NCI-H1694 treated with DMSO at 0.1 percent for 48 hours (cell line): ENCODE measurements around the gene SLC16A11.
"Not testable (repeated sequence)": the region's sequence is repeated elsewhere in the genome, so short reads cannot be mapped to it uniquely, and the experiment has no call there.

Source experiments
- DNase-seq: peaks from one replicate; lab custom pipeline; 2025; lab: John Stamatoyannopoulos, UW

Gene SLC16A11, protein sequence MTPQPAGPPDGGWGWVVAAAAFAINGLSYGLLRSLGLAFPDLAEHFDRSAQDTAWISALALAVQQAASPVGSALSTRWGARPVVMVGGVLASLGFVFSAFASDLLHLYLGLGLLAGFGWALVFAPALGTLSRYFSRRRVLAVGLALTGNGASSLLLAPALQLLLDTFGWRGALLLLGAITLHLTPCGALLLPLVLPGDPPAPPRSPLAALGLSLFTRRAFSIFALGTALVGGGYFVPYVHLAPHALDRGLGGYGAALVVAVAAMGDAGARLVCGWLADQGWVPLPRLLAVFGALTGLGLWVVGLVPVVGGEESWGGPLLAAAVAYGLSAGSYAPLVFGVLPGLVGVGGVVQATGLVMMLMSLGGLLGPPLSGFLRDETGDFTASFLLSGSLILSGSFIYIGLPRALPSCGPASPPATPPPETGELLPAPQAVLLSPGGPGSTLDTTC

DNA sequence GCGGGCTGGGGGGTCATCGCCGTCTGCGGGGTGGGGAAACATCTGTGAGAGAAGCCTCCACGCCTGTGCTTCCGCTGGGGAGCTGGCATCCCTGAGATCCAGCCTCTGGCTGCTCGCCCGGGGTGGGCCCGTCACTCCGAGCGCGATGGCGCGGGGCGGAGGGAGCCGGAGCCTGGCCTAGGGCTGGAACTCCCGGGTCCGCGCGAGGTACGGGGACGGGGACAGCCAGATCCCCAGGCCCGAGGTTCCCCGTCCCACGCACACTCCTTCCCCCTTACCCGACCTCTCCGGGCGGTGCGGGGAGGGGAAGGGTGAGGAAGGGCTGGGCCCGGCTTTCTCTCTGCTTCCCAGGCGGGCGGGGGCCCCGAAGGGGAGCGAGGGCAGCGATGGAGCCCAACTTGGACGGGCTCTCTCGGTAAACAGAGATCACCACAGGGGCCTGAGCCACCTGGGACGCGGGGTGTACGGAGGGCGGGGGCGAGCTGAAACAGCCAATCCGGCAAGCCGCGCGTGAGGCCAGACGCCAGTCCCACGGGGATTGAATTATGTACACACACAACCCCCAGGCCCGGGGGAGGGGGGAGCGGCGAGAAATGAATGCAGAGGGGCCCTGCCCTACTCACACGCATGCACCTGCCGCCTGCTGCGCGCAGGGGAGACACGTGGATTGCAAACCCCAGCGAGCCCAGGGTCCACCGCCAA is at the start of gene SLC16A11:
SLC16A11 (minus strand) TSS at position 596 of the 702 bp plus-strand sequence; CDS start at position 17, 579 bp downstream.
- DNase-seq = peak; percentile 11

DNA sequence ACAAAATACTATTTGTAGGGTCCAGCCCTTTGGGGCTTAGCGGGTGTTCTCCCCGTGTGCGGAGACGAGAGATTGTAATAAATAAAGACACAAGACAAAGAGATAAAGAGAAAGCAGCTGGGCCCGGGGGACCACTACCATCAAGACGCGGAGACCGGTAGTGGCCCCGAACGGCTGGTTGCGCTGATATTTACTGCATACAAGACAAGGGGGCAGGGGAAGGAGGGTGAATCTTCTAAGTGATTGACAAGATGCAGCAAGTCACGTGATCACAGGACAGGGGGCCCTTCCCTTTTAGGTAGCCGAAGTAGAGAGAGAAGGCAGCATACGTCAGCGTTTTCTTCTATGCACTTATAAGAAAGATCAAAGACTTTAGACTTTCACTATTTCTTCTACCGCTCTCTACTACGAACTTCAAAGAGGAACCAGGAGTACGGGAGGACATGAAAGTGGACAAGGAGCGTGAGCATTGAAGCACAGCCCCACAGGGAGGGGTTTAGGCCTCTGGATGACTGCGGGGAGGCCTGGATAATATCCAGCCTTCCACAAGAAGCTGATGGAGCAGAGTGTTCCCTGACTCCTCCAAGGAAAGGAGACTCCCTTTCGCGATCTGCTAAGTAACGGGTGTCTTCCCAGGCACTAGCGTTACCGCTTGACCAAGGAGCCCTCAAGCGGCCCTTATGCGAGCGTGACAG is 47.6 kb upstream of the SLC16A11 start:
- not testable (repeated sequence) for DNase-seq

DNA sequence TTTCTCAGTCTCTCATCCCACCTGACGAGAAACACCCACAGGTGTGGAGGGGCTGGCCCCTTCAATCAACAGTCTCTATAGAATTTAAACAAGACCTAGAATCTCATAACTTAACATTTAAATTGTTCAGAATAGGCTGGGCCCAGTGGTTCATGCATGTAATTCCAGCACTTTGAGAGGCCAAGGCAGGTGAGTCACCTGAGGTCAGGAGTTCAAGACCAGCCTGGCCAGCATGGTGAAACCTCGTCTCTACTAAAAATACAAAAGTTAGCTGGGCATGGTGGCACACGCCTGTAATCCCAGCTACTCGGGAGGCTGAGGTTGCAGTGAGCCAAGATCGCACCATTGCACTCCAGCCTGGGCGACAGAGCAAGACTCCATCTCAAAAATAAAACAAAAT is 45.7 kb upstream of the SLC16A11 start:
- DNase-seq = not testable (repeated sequence)

DNA sequence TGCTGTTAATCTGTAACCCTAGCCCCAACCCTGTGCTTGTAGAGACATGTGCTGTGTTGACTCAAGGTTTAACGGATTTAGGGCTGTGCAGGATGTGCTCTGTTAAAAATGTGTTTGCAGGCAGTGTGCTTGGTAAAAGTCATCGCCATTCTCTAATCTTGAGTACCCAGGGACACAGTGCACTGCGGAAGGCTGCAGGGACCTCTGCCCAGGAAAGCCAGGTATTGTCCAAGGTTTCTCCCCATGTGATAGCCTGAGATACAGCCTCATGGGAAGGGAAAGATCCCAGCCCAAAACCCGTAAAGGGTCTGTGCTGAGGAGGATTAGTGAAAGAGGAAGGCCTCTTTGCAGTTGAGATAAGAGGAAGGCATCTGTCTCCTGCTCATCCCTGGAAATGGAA is 44.5 kb upstream of the SLC16A11 start:
- not testable (repeated sequence) for DNase-seq

DNA sequence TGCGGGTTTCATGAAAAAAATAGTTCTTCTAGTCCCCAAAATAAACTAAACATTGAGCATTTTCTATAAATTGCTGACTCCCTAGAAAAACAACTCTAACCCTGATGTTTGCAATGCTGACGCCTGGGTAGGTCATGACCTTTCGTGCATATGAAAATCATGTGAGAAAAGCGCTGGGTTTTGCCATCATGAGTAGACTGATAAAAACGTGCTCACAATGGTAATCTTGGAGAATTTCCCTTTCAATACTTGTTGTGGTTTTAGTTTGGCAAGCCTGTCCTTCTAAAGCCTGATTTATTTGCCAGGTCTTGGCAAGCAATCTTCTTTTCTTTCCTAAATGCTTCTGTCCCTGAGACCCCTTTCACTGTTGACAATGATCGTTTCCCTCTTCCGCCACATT is 40.2 kb upstream of the SLC16A11 start:
- DNase-seq = no peak

DNA sequence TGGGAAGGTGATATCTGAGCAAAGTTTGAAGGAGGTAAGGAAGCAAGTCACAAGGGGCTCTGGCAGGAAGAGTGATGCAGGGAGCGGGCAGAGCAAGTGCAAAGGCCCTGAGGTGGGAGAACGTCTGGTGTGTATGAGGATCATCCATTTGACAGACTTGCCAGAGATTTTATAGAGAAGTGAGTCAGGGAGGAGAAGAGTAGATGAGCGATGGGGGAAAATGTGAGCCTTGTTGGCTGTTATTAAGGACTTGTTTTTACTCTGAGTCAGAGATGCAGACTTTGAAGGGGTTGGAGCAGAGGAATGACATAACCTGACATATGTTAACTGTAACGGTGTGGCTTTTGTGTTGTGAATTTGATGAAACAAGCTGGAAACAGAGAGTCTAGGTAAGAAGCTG is 39.7 kb upstream of the SLC16A11 start:
- DNase-seq = no peak

DNA sequence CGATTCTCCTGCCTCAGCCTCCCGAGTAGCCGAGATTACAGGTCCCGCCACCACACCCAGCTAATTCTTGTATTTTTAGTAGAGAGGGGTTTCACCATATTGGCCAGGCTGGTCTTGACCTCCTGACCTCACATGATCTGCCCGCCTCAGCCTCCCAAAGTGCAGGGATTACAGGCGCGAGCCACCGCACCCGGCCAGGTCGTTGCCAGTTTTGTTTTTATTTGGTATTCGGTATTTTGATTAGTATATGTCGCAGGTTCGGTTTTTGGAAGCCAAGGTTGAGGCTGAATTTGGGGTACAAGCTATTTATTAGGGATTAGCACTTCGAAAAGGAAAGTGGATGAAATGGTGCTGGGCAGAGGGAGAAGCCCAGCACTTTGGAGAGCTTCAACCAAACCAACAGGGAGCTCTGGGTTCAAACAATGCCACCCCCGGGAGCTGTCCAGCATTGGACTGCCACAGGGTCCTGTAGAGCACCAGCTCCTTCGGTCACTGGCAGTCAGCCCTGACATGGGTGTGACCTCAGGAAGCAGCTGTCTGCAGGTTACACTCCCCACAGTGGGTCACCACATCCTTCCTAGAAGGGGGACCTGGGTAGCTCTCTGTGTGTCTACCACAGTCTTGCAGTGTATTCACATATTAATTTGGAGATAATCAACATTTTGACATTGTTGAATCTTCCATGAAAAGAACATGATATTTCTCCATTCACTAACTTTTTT is 37.6 kb upstream of the SLC16A11 start:
- no peak for DNase-seq

DNA sequence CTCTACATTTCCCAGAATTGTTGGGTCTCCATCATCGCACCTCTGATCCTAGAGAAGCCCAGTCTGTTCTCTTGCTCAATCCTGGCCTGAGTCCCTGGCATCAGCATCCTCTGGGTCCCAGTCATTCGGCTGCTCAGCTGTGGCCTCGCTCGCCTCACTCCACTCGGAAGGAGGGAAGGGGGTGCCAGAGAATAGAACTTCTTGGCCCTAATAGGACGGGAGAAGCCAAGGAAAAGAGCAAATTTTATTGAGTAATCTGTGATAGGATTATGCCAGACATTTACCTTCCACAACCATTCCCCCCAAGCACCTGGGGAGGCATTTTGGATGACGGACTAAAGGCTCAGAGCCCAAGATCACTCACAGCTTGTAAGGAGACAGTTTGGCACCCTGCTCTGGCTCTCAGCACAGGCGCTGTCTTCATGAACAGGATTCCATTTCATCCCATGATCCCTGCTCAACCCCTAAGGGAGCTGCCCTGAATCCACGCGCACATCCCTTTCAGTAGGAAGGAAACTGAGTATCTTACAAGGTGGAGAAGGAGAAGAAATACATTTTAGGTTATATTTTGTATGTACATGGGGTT is 36.7 kb upstream of the SLC16A11 start:
- no peak for DNase-seq

DNA sequence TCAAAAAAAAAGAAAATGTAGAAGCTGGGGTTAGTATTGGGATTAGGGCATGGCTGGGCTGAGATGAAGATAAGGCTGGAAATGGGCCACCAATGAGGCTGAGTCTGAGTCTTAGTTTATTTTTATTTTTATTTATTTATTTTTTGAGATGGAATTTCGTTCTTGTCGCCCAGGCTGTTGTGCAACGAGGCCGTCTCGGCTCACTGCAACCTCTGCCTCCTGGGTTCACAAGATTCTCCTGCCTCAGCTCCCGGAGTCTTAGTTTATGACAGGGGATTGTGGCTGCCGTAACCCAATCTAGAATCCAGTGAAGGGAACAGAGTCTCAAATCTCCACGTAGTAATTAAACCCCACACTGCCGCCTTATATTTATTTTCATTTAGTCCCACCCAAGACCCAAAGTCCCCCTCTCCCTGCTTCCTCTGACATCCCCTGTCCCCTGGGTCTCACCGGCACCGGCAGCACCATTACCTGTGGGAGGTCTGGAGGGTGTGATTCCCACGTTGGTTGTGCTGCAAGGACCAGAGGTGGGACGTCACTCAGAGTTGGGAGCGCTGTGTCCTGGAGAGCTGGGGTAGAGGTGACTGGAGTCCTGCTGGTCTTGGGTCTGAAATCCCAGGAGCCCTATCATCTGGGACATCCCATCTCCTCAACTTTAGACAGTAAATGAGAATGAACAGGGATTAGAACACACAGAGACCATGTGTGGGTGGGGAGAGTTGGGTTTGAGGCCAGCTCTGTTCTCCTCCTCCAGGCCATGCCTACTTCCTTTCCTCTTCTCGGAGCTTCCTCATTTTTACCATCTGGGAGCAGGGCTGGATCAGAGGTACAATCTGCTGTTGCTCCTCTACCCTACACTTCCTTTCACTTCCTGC is 35.9 kb upstream of the SLC16A11 start, which contains the start of gene CLEC10A:
CLEC10A (minus strand) TSS at position 671 of the 875 bp plus-strand sequence. CDS start 1,439 bp downstream, outside the sequence.
- DNase-seq = no peak

DNA sequence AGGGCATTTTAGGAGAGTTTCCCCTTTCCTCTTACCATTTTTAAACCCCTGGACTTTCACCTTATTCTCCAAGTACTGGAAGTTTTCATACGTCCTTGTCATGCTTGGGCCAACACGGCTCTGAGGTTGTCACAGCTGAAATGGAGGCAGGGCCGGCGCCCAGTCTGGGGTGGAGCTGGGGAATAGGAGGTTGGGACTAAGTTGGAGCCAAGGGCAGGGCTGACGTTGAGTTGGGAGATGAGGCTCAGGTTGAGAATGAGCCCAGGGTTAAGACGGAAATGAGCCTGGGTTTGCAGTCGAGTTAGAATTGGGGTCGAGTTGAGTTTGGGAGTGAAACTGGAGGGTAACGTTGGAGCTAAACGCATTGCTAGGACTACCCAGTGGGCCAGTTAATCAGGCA is 34.8 kb upstream of the SLC16A11 start:
- DNase-seq = no peak

DNA sequence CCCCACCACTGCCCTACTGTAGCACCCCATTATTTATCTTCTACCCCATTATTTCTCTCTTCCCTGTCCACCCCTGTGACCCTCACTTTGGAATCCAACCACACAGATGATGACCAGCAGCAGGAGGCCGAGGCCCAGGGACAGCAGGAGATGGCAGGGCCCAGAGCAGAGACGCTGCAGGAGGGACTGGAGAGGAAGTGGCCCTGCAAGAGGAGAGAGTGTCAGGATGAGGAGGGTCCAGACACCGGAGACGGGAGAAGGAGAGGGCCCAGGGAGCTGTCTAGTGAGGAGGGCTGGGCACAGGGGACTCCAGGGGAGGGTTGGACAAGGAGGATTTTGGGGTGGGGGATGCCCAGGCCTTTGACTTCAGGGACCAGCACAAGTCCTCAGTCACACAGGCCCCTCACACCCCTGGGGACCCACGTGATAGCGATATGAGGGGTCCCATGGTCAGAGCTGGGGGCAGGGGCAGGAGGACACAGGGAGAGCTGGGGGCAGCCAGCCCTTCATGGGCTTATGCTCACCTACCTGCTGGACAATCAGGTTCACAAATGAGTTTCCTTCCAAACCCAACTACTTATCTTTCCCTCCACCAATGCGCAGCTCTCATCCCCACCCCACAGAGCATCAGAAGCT is 34.1 kb upstream of the SLC16A11 start:
- no peak for DNase-seq

DNA sequence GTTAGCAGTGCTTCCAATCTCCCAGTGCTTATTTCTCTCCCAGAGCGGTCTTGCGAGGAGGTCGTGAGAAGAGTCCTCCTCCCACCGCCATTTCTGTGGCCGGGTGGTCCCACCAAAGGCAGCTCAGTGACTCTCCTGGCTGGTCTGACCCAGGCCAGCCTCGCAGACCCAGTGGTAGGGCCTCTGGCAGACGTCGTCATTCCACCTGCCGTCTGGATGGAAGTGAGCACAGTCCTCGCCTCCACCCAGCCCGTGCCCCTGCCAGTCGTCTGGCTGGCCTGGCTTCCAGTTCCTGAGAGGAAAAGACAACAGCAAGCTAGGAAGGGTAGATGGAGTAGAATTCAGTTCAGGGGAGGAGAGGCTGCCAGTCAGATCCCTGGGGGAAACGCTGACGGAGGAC is 31.0 kb upstream of the SLC16A11 start:
- DNase-seq = no peak

DNA sequence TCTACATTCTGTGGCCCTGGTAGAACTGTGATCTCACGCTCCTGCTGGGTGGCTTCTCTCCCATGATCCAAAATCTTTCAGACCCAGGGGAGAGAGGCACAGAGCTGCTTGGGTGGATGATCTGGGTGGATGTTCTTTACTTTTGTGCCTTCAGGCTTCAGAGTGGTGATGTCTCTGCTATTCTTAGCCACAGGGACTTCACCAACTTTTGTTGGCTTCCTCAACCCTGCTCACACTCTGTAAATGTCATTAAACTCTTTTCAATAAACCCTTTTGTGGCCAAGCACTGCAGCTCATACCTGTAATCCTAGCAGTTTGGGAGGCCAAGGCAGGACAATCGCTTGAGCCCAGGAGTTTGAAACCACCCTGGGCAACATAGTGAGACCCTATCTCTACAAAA is 28.5 kb upstream of the SLC16A11 start:
- DNase-seq = no peak

DNA sequence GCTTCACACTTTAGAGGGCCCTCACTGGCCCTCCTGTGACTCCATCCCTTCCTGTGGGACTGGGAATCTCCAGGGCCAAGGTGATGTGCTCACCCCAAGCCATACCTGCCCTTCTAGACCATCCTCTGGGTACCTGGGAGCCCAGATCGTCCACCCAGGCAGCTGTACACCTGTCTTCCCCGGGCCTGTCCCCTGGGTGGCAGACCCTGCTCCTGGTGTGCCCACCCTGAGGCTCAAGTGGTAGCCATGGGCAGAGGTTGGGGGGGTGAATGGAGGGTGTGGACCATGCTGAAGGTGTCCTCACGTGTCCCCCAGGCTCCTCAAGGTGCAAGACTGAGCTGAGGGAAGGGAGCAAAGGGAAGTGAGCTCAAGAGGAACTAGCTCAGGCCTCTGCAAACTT is 26.8 kb upstream of the SLC16A11 start:
- no peak for DNase-seq

DNA sequence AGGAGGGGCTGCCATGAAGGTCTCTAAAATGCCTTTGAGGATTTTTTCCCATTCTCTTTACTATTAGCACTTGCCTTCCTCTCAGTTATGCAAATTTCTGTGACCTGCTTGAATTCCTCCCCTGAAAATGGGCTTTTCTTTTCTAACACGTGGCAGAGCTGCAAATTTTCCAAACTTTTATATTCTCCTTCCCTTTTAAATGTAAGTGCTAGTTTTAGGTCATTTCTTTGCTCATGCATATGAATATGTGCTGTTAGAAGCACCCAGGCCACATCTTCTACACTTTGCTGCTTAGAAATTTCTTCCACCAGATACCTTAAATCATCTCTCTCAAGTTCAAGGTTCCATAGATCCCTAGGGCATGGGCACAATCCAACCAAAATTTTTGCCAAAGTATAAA is 24.4 kb upstream of the SLC16A11 start:
- no peak for DNase-seq

DNA sequence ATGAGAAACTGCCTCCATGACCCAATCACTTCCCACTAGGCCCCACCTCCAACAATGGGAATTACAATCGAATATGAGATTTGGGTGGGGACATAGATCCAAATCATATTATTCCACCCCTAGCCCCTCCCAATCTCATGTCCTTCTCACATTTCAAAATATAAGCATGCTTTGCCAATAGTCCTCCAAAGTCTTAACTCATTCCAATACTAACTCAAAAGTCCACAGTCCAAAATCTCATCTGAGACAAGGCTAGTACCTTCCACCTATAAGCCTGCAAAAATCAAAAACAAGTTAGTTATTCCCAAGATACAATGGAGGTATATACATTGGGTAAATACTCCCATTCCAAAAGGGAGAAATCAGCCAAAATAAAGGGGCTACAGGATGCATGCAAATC is 23.3 kb upstream of the SLC16A11 start:
- no peak for DNase-seq

DNA sequence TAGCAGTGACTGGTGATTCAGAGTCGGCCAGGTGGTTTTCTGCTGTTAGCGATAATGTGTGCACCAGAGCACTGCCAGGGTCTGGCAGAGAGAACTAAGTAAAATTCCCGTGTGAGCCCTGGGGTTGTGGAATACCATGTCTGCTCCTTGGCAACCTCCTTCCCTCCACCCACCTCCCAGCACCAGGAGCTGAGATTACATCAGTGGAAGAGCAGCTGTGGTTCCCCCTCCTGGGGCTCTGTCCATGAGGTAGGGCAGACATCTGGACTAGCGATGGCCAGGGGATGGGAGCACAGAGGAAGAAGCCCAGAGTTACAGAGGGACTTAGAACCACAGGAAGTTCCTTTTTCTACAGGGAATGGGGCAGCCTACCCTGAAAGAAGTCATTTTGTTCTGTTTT is 20.4 kb upstream of the SLC16A11 start:
- no peak for DNase-seq

DNA sequence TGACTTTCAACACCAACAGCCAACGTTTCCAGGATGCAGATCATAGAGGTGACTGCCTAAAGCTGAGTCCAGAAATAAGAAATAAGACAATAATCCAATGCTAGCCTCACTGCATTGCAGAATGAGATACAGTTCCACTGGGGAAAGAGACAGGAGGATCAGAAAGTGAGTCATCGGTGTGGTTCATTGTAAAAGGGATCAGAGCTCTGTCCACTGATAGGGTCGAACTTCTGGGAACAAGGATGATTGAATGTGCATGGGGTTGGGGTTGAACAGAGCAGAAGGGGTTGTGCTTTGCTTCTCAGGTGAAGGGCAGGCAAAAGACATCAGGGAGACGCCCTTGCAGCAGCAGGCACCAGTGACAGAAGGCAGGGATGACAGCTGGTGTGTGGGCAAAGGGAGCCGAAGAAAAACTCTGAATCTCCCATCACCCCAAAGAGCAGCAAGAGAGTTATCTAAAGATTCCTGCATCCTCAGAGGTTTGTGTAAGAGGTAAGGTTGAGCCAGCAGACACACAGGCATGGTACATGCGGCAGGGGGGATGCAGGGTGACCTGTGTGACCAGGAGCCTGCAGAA is 19.7 kb upstream of the SLC16A11 start:
- no peak for DNase-seq

DNA sequence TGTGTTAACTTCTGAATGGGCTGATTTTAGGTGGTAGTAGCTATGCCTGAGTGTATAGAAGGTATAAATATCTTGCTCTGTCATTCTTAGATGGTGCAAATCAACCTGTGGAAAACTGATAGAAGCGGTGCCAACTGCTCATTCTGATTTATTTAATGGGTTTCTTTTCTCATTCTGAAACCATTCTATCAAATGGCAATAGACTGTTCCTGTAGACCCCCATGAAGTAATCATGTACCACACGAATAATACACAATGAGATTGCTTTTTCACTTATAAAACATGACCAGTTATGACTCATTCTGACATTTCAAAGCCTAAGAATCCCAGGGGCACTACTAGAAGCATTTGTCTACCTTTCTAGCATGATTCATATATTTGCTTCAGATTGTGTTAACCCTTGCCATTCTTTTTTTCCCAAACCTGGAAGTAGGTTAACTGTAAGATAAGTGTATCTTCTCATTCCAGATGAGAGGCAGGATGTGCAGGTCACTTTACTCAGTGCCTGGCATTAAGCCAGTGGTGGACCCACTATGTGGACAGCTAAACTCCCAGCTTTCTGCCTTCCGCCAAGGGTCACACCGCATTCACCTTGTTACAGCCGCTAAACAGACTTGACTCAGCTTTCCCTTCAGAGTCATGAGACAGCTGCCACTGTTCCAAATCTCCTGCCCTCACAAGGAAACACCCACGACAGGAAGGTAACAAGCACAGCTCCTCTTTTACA is 16.4 kb upstream of the SLC16A11 start:
- no peak for DNase-seq
